Ovary (tissue), 9 donors: ENCODE data around the gene NAALADL1. TPM values are rescaled to one million over a fixed set of nuclear protein-coding genes. Genes with fewer than 3 reads are reported as not detected.

ENCODE experiments used
- DNase-seq, 5 donors: peaks; one replicate each; pipeline ENCODE4 v3.0.0-alpha.2; 2019 to 2020
- H3K27ac ChIP-seq, 2 donors: fragments of 200-600 bp; one replicate each; pipeline versions ENCODE4 v1.5.1 to v1.8.0; 2019 to 2022
- H3K27me3 ChIP-seq: fragments of 200-600 bp; one replicate; pipeline ENCODE4 v1.8.0; 2022
- H3K36me3 ChIP-seq: fragments of 200-600 bp; sonication (generic); one replicate; pipeline ENCODE4 v1.5.1; 2019
- H3K4me1 ChIP-seq: one replicate; pipeline ENCODE4 v1.8.1; 2013; ENCODE audit warnings: mild to moderate bottlenecking, moderate library complexity; ENCODE audit not compliant: insufficient read depth
- H3K4me3 ChIP-seq: fragments of 200-600 bp; sonication (generic); one replicate; pipeline ENCODE4 v1.5.1; 2017
- H3K9me3 ChIP-seq, 2 donors: fragments of 200-600 bp in 1 of 2; sonication (generic) in 1 of 2; one replicate each; pipeline versions ENCODE4 v1.5.1 to v1.8.1; 2013 to 2019; ENCODE audit warnings: mild to moderate bottlenecking in 1 of 2, moderate library complexity in 1 of 2
- EP300 ChIP-seq: sonication (generic); formaldehyde crosslinking; IDR thresholded peaks from one replicate; pipeline ENCODE4 v1.6.1; 2017; ENCODE audit warnings: antibody characterized with exemption
- POLR2A ChIP-seq: fragments of 450-650 bp; IDR thresholded peaks from one replicate; pipeline ENCODE4 v1.6.1; 2017; ENCODE audit warnings: antibody characterized with exemption, mild to moderate bottlenecking, moderate library complexity
- WGBS, 3 donors: extraction: QIAGEN DNeasy Blood & Tissue Kit in 1 of 3; methylation state at CpG; one replicate each; pipeline versions ENCODE4 v1.1.5 to v1.1.7; 2013 to 2017; 5-methylcytosine and 5-hydroxymethylcytosine counted together
- intact Hi-C, 4 donors: fragments of 100-400 bp; cut with DNase I; formaldehyde crosslinking; loops; one replicate each; pipeline versions ENCODE4 v1.11.0 to v1.15.1; 2022 to 2023
- polyA plus RNA-seq, 2 donors: library from polyadenylated mRNA; stranded (reverse); fragments of 200-250 nt in 1 of 2; fragments of 350-450 nt in 1 of 2; fragmentation: Illumina TruSeq in 1 of 2; extraction: RNeasy Lipid Tissue Mini Kit (QIAGEN cat#74804) in 1 of 2; gene quantifications; one replicate each; pipeline ENCODE4 v1.2.3, GENCODE V29; 2013 to 2014
- total RNA-seq, 7 donors: library from RNA; depleted of rRNA in 2 of 7; stranded (reverse); fragments of >200 nt in 2 of 7; fragmentation: NEBNext Ultra II Directional in 3 of 7; extraction: Animal tissue kit (Norgen Biotek cat#: 25700) in 3 of 7; gene quantifications; one replicate each; pipeline versions ENCODE4 v1.1.0 to v1.2.4, GENCODE V29; 2016 to 2023
- TF ChIP-seq, protein P1 (sequence below), 3 donors: fragments of 450-650 bp in 2 of 3; fragments of 200-600 bp in 1 of 3; IDR thresholded peaks; one replicate each; pipeline versions ENCODE4 v1.5.1 to v1.8.0; 2016 to 2022; ENCODE audit warnings: antibody characterized with exemption in 3 of 3, mild to moderate bottlenecking in 1 of 3
- donor health status: DM: no; HTN: no; CAD: no; lungs with moderate emphysema.
- donor health status: DM: no; HTN: no; CAD: no.
- donor health status: Bipolar disorder and iron deficiency.
- donor health status: DM: yes; HTN: yes; CAD: no.
- donor health status: DM: no; HTN: no; CAD: no.
- donor health status: DM: yes; HTN: yes; CAD: no.

Gene NAALADL1
- total and polyA plus RNA-seq, 9 donors: 7.1 to 33.7 (median 17.6) TPM

DNA sequence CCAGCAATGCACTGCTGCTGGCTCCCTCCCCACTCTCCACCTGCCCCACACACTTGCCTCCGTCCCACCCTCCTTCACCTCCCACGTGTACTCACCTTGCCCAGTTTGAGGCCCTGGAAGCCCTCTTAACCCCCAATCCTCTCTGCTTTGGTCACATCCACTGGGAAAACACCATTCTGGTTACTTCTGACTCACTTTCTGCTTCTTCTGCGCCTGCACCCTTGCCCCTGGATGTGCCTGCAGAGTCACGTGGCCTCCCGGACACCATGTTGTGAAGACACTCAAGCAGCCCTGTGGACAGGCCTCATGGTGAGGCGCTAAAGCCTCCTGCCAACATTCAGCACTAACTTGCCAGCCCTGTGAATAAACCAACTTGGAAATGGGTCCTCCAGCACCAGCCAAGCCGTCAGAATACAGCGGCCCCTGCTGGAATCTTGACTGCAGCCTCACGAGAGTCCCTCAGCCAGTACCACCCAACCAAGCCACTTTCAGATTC, 2.6 kb upstream of the NAALADL1 start:
- Histone ChIP-seq H3K9me3 (no peaks in the 10 kb centered on the region), H3K27ac (no peak overlapping the region), H3K4me3 (no peak overlapping the region), H3K4me1 (no peaks in the 10 kb centered on the region), H3K27me3 (no peaks in the 10 kb centered on the region), H3K36me3 (no peaks in the 10 kb centered on the region)
- TF ChIP-seq EP300 (no peak), POLR2A (no peak)
- TF ChIP-seq, protein P1, sequence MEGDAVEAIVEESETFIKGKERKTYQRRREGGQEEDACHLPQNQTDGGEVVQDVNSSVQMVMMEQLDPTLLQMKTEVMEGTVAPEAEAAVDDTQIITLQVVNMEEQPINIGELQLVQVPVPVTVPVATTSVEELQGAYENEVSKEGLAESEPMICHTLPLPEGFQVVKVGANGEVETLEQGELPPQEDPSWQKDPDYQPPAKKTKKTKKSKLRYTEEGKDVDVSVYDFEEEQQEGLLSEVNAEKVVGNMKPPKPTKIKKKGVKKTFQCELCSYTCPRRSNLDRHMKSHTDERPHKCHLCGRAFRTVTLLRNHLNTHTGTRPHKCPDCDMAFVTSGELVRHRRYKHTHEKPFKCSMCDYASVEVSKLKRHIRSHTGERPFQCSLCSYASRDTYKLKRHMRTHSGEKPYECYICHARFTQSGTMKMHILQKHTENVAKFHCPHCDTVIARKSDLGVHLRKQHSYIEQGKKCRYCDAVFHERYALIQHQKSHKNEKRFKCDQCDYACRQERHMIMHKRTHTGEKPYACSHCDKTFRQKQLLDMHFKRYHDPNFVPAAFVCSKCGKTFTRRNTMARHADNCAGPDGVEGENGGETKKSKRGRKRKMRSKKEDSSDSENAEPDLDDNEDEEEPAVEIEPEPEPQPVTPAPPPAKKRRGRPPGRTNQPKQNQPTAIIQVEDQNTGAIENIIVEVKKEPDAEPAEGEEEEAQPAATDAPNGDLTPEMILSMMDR (IDR thresholded peaks at IDR 0.05): no peak
- intact Hi-C loops: no loop called here
- 60 to 68% (median 61%) methylated on average over 9 of the region's 9 CpGs for WGBS, 3 donors
- DNase-seq: no peak

DNA sequence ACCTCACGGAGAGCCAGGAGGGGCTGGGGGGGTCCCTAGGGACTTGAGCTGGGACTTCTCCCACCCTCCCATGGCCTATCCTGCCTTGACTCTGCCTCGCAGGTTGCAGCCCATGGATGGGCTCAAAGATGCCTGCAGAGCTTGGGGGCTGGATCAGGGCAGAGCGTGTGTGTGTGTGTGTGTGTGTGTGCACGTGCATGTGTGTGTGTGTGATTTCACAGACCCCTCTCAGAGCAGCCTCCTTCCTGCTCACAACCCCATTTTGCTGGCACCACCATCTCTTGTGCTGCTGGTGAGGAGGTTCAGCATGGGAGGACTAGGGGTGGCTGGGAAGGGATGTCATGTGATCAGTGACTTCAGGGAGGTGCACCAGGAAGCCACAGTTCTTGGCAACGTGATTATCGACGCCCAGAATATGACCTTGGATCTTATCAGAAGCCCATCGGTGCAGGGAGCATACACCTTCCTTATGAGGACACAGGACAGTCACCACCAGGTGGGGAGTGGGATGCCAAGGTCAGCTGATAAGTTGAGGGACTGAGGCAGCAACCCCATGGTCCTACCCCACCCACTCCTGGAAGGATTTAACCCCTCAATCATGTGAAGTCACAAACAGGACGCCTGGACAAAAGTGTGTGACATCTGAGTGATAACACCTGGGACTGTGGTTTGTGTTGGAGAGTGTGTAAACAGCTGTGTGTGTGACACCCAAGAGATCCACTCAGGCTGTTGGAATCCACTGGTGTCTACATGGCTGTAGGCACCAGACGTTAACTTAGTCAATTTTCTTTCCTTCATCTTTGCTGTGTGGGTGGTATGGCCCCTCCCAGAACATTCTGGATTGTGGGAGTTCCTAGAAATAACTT, 1.8 kb upstream of the NAALADL1 start:
- H3K9me3 ChIP-seq: no peaks in the 10 kb centered on the region
- no peaks in the 10 kb centered on the region for H3K27me3 ChIP-seq
- TF ChIP-seq POLR2A (no peak), EP300 (no peak)
- TF ChIP-seq, protein P1 (IDR thresholded peaks at IDR 0.05): no peak
- H3K27ac ChIP-seq: no peak overlapping the region
- 27 to 40% (median 30%) methylated on average over 10 of the region's 10 CpGs for WGBS, 3 donors
- DNase-seq: no peak
- H3K4me3 ChIP-seq: no peak overlapping the region
- intact Hi-C loops: no loop called here
- no peaks in the 10 kb centered on the region for H3K4me1 ChIP-seq
- H3K36me3 ChIP-seq: no peaks in the 10 kb centered on the region

DNA sequence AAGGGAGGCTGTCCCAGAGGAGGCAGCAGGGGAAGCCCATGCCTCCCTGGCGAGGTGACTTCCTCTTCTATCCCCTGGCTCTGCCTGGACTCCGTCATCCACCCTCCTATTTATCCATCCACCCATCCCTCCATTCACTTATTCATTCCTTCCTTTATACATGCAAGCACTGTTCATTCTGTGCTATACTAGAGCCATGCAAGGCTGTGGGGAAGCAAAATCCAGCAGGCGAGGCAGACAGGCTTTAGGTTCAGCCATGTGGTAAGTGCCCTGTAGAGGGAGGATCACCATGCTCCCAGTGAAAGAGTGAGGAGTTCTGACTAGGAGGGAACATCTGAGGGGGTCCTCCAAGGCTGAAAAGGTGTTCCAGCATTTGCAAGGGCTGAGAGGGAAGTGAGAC, 1.2 kb upstream of the NAALADL1 start:
- H3K9me3 ChIP-seq: no peaks in the 10 kb centered on the region
- no peaks in the 10 kb centered on the region for H3K4me1 ChIP-seq
- H3K4me3 ChIP-seq: no peak overlapping the region
- TF ChIP-seq EP300: no peak
- no peak for TF ChIP-seq POLR2A
- TF ChIP-seq, protein P1 (IDR thresholded peaks at IDR 0.05): no peak
- no peaks in the 10 kb centered on the region for H3K36me3 ChIP-seq
- H3K27me3 ChIP-seq: no peaks in the 10 kb centered on the region
- no peak overlapping the region for H3K27ac ChIP-seq
- WGBS, 3 donors: 51 to 78% (median 52%) methylated on average over 3 of the region's 3 CpGs
- intact Hi-C loops: no loop called here
- no peak for DNase-seq

DNA sequence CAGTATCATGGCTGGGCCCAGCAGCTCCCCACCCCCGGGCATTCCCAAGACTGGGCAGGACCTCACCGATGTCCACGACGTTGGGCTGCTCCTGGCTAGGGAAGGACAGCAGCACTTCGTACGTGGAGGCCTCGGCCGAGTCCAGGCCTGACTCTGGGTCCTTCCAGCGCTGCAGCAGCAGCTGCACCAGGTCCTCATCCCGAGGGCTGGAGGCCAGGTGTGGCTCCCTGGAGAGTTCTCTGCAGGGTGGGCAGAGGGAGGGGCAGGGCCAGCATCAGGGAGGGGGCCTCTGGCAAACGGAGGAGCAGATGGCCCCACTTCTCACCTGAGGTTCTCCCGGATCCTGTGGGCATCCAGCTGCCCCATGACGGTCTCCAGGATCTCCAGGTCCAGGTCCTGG, 341 bp downstream of the NAALADL1 start:
- no peaks in the 10 kb centered on the region for H3K4me1 ChIP-seq
- no peaks in the 10 kb centered on the region for H3K27me3 ChIP-seq
- 60 to 66% (median 61%) methylated on average over 12 to 13 of the region's 13 CpGs for WGBS, 3 donors
- intact Hi-C loops: no loop called here
- no peak for DNase-seq
- no peak overlapping the region for H3K27ac ChIP-seq
- no peak for TF ChIP-seq POLR2A
- TF ChIP-seq EP300: no peak
- TF ChIP-seq, protein P1 (IDR thresholded peaks at IDR 0.05): no peak
- no peak overlapping the region for H3K4me3 ChIP-seq
- no peaks in the 10 kb centered on the region for H3K36me3 ChIP-seq
- H3K9me3 ChIP-seq: no peaks in the 10 kb centered on the region
